A673 (cell line): ENCODE measurements around the gene SPATA31C1. TPM values are rescaled to one million over a fixed set of nuclear protein-coding genes. Genes with fewer than 3 reads are reported as not detected.

Source experiments
- BruUV-seq: library from RNA; stranded (reverse); fragments of 400-500 nt; replicated peaks from 2 replicates; lab custom pipeline; 2021; lab: Mats Ljungman, UMichigan
- CTCF ChIA-PET: fragments of 300-600 bp; sonication (Branson Sonifier 250); formaldehyde crosslinking; loops from one replicate; lab custom pipeline; 2022; ENCODE audit warnings: antibody characterized with exemption; lab: Charles Lee
- POLR2A ChIA-PET: fragments of 300-600 bp; sonication (Branson Sonifier 250); formaldehyde crosslinking; loops from one replicate; lab custom pipeline; 2022; ENCODE audit warnings: antibody characterized with exemption; ENCODE audit not compliant: low non-redundant PET; lab: Charles Lee
- DNase-seq: peaks from one replicate; pipeline ENCODE4 v3.0.0-alpha.2; 2015; ENCODE audit warnings: low spot score
- H3K27ac ChIP-seq: fragments of 200-600 bp; sonication (generic); 2 replicates; pipeline ENCODE4 v1.5.1; 2016; ENCODE audit warnings: mixed run types, low read depth, mild to moderate bottlenecking, mixed read lengths, antibody characterized with exemption, low read length; ENCODE audit not compliant: poor library complexity, severe bottlenecking
- H3K27me3 ChIP-seq: fragments of 200-600 bp; sonication (generic); replicated peaks from 2 replicates; pipeline ENCODE4 v1.6.1; 2017; ENCODE audit warnings: mixed run types, low read depth, mild to moderate bottlenecking, mixed read lengths, antibody characterized with exemption, low read length; ENCODE audit not compliant: insufficient read depth, poor library complexity
- H3K36me3 ChIP-seq: fragments of 200-600 bp; sonication (generic); 2 replicates; pipeline ENCODE4 v1.6.1; 2016; ENCODE audit warnings: mixed run types, mild to moderate bottlenecking, mixed read lengths, antibody characterized with exemption, low read length; ENCODE audit not compliant: insufficient read depth, poor library complexity, severe bottlenecking
- H3K4me1 ChIP-seq: fragments of 200-600 bp; sonication (generic); 2 replicates; pipeline ENCODE4 v1.6.1; 2017; ENCODE audit warnings: mixed run types, mild to moderate bottlenecking, mixed read lengths, antibody characterized with exemption, low read length; ENCODE audit not compliant: insufficient read depth, poor library complexity, severe bottlenecking
- H3K4me3 ChIP-seq: fragments of 200-600 bp; sonication (generic); 2 replicates; pipeline ENCODE4 v1.5.1; 2016; ENCODE audit warnings: low read depth, mixed run types, mild to moderate bottlenecking, mixed read lengths, low read length; ENCODE audit not compliant: poor library complexity, severe bottlenecking
- H3K9me3 ChIP-seq: fragments of 200-600 bp; sonication (generic); 2 replicates; pipeline ENCODE4 v1.6.1; 2016; ENCODE audit warnings: mixed run types, low read depth, mild to moderate bottlenecking, mixed read lengths, antibody characterized with exemption, low read length; ENCODE audit not compliant: poor library complexity, severe bottlenecking
- CTCF ChIP-seq: fragments of 300-800, 200-600 bp; sonication (generic); conservative IDR thresholded peaks from 2 replicates; pipeline ENCODE4 v1.5.1; 2017; ENCODE audit warnings: low read depth, mild to moderate bottlenecking, antibody characterized with exemption, low read length, moderate library complexity, mixed read lengths
- EZH2 ChIP-seq: fragments of 200-600 bp; sonication (generic); IDR thresholded peaks from 2 replicates; pipeline ENCODE4 v1.6.1; 2017; ENCODE audit warnings: borderline replicate concordance, low read depth, mild to moderate bottlenecking, mixed read lengths, antibody characterized with exemption, low read length; ENCODE audit not compliant: poor library complexity, severe bottlenecking
- intact Hi-C: fragments of 100-400 bp; cut with micrococcal nuclease; formaldehyde crosslinking; loops from one replicate; pipeline ENCODE4 v1.10.0; 2022; ENCODE audit not compliant: unreplicated experiment
- total RNA-seq: library from RNA; stranded (reverse); gene quantifications from 2 replicates; pipeline ENCODE4 v1.2.3, GENCODE V29; 2021

Gene SPATA31C1
- total RNA-seq, 1 experiment from 2014 or later: not detected

GRCh38 chr9:87876708-87877107 lies 41.1 kb upstream of the SPATA31C1 start:
- no peak overlapping the region for H3K4me3 ChIP-seq
- BruUV-seq: no TSS peak
- H3K27ac ChIP-seq: no peak overlapping the region
- TF ChIP-seq CTCF (no peak), EZH2 (no peak)
- H3K4me1 ChIP-seq: peaks cover 5% of the 10 kb centered on the region
- ChIA-PET POLR2A (no interaction called here), CTCF (no interaction called here)
- intact Hi-C loops: no loop called here
- no peak for DNase-seq
- no peaks in the 10 kb centered on the region for H3K27me3 ChIP-seq
- H3K36me3 ChIP-seq: no peaks in the 10 kb centered on the region
- H3K9me3 ChIP-seq: no peaks in the 10 kb centered on the region

- no peaks in the 10 kb centered on the region for H3K27me3 ChIP-seq
- no peak for TF ChIP-seq EZH2
- TF ChIP-seq CTCF: no peak
- H3K9me3 ChIP-seq: no peaks in the 10 kb centered on the region
- H3K4me1 ChIP-seq: peaks cover 5% of the 10 kb centered on the region
- H3K27ac ChIP-seq: no peak overlapping the region
- POLR2A ChIA-PET: no interaction called here
- H3K36me3 ChIP-seq: no peaks in the 10 kb centered on the region
- intact Hi-C loops: no loop called here
- CTCF ChIA-PET: no interaction called here
- BruUV-seq: no TSS peak
- H3K4me3 ChIP-seq: no peak overlapping the region
- peak; percentile 27 for DNase-seq
Observed at GRCh38 chr9:87878989-87879511, 38.7 kb upstream of the SPATA31C1 start.

- BruUV-seq: no TSS peak
- Histone ChIP-seq H3K4me3 (no peak overlapping the region), H3K36me3 (no peaks in the 10 kb centered on the region), H3K4me1 (no peaks in the 10 kb centered on the region), H3K27ac (no peak overlapping the region), H3K9me3 (no peaks in the 10 kb centered on the region), H3K27me3 (no peaks in the 10 kb centered on the region)
- ChIA-PET POLR2A (interaction anchor here (0.6 kb wide), 1 partner anchor 9 kb away, joined by 4 read pairs; no protein-coding TSS in a partner anchor), CTCF (no interaction called here)
- TF ChIP-seq EZH2 (no peak), CTCF (no peak)
- DNase-seq: no peak
- intact Hi-C loops: no loop called here
Observed at GRCh38 chr9:87880116-87880515, 37.6 kb upstream of the SPATA31C1 start.
